Lung (tissue), 12 donors: ENCODE measurements around the gene VDR. TPM values are rescaled to one million over a fixed set of nuclear protein-coding genes. Genes with fewer than 3 reads are reported as not detected.

Experiments
- ATAC-seq: fragments of 200-7000 bp; cut with Tn5 transposase; one replicate; pipeline ENCODE4 v1.9.1; 2020; ENCODE audit warnings: moderate number of reproducible peaks; ENCODE audit not compliant: insufficient read depth, low FRiP score
- DNase-seq, 3 donors: peaks; one replicate each; pipeline ENCODE4 v3.0.0-alpha.2; 2013 to 2017
- H3K27ac ChIP-seq, 2 donors: one replicate each; pipeline ENCODE4 v1.5.1; 2013; ENCODE audit warnings: mild to moderate bottlenecking in 2 of 2, moderate library complexity in 2 of 2, control low read depth in 1 of 2, inconsistent platforms in 1 of 2, low read depth in 1 of 2, low read length in 1 of 2
- H3K27me3 ChIP-seq, 3 donors: one replicate each; pipeline ENCODE4 v1.5.1; 2013; ENCODE audit warnings: low read length in 2 of 3; ENCODE audit not compliant: control insufficient read depth in 3 of 3, insufficient read depth in 3 of 3
- H3K36me3 ChIP-seq, 4 donors: one replicate each; pipeline ENCODE4 v1.5.1; 2013; ENCODE audit warnings: low read length in 4 of 4, mild to moderate bottlenecking in 1 of 4, moderate library complexity in 1 of 4; ENCODE audit not compliant: control insufficient read depth in 4 of 4, insufficient read depth in 4 of 4
- H3K4me1 ChIP-seq, 5 donors: one replicate each; pipeline ENCODE4 v1.5.1; 2013; ENCODE audit warnings: low read length in 5 of 5, mild to moderate bottlenecking in 2 of 5, moderate library complexity in 1 of 5; ENCODE audit not compliant: control insufficient read depth in 5 of 5, insufficient read depth in 5 of 5
- H3K4me3 ChIP-seq: one replicate; pipeline ENCODE4 v1.5.1; 2013; ENCODE audit warnings: mild to moderate bottlenecking, control low read depth, moderate library complexity
- H3K9ac ChIP-seq, 2 donors: one replicate each; pipeline ENCODE4 v1.5.1; 2013; ENCODE audit warnings: low read length in 2 of 2, control low read depth in 1 of 2; ENCODE audit not compliant: insufficient read depth in 1 of 2
- H3K9me3 ChIP-seq, 4 donors: one replicate each; pipeline ENCODE4 v1.5.1; 2013; ENCODE audit warnings: low read length in 3 of 4, mild to moderate bottlenecking in 1 of 4, moderate library complexity in 1 of 4; ENCODE audit not compliant: control insufficient read depth in 4 of 4, insufficient read depth in 3 of 4
- CTCF ChIP-seq: IDR thresholded peaks from 2 replicates; pipeline ENCODE4 v1.5.1; 2012; ENCODE audit warnings: mild to moderate bottlenecking; ENCODE audit errors: control extremely low read depth, extremely low read depth
- WGBS, 2 donors: extraction: QIAGEN DNeasy Blood & Tissue Kit; methylation state at CpG; one replicate each; pipeline ENCODE4 v1.1.7; 2013; 5-methylcytosine and 5-hydroxymethylcytosine counted together
- polyA plus RNA-seq, 2 donors: library from polyadenylated mRNA; stranded (reverse); fragments of 200-250 nt; gene quantifications; one replicate each; pipeline ENCODE4 v1.2.1, GENCODE V29; 2013
- total RNA-seq, 2 donors: library from RNA; depleted of rRNA in 1 of 2; stranded (reverse); fragments of >200 nt in 1 of 2; gene quantifications; one replicate each; pipeline ENCODE4 v1.2.1, GENCODE V29; 2014 to 2021
- donor health status: control.
- donor health status: control.
- donor health status: Bipolar disorder and iron deficiency.
- donor health status: healthy.
- donor health status: DM: yes; HTN: yes; CAD: no.

VDR gene
- total and polyA plus RNA-seq, 4 donors: 4.4 to 27.4 (median 14.3) TPM

GRCh38 chr12:47862881-47863280 is 41.9 kb downstream of the VDR start:
- no peaks in the 10 kb centered on the region for H3K9me3 ChIP-seq
- peaks cover 0 to 11% (median 0%) of the 10 kb centered on the region in 4 donors for H3K36me3 ChIP-seq
- no peak for TF ChIP-seq CTCF
- H3K27me3 ChIP-seq: no peaks in the 10 kb centered on the region
- ATAC-seq: no peak
- H3K9ac ChIP-seq: no peak overlapping the region
- no peaks in the 10 kb centered on the region for H3K4me1 ChIP-seq
- no peak overlapping the region for H3K27ac ChIP-seq
- DNase-seq: no peak
- no peak overlapping the region for H3K4me3 ChIP-seq
- 94 to 95% methylated on average over 7 of the region's 7 CpGs for WGBS, 2 donors

- no peaks in the 10 kb centered on the region for H3K4me1 ChIP-seq
- H3K27ac ChIP-seq: no peak overlapping the region
- TF ChIP-seq CTCF: no peak
- no peak for ATAC-seq
- peaks cover 0 to 11% (median 0%) of the 10 kb centered on the region in 4 donors for H3K36me3 ChIP-seq
- 71% methylated on average over 5 of the region's 5 CpGs for WGBS, 2 donors
- no peak for DNase-seq
- H3K27me3 ChIP-seq: no peaks in the 10 kb centered on the region
- no peak overlapping the region for H3K4me3 ChIP-seq
- H3K9me3 ChIP-seq: no peaks in the 10 kb centered on the region
- no peak overlapping the region for H3K9ac ChIP-seq
Observed at GRCh38 chr12:47862167-47862750, 42.5 kb downstream of the VDR start.

GRCh38 chr12:47860873-47861272 is 43.9 kb downstream of the VDR start:
- peaks cover 0 to 16% (median 0%) of the 10 kb centered on the region in 4 donors for H3K36me3 ChIP-seq
- H3K27me3 ChIP-seq: no peaks in the 10 kb centered on the region
- 81 to 92% methylated on average over 2 of the region's 2 CpGs for whole genome bisulfite sequencing, 2 donors

More at GRCh38 chr12:47860873-47861272, 43.9 kb downstream of the VDR start:
- Histone ChIP-seq H3K9ac (no peak overlapping the region), H3K27ac (no peak overlapping the region), H3K4me1 (no peaks in the 10 kb centered on the region), H3K4me3 (no peak overlapping the region), H3K9me3 (no peaks in the 10 kb centered on the region)
- DNase-seq: no peak
- no peak for TF ChIP-seq CTCF
- ATAC-seq: no peak
